H1 (cell line): Measurements from ENCODE around the gene TAGLN2. TPM values are rescaled to one million over a fixed set of nuclear protein-coding genes. Genes with fewer than 3 reads are reported as not detected.

Experiments used
- CHD7 ChIP-seq: fragments of 300-600 bp; sonication (generic); IDR thresholded peaks from 2 replicates; pipeline ENCODE4 v1.7.1; 2012; ENCODE audit warnings: low read length, moderate library complexity, mild to moderate bottlenecking, inconsistent platforms; ENCODE audit not compliant: insufficient replicate concordance
- KDM1A ChIP-seq: fragments of 200-600, 300-600 bp; sonication (generic); IDR thresholded peaks from 2 replicates; pipeline ENCODE4 v1.7.1; 2016; ENCODE audit warnings: mild to moderate bottlenecking, low read length, borderline replicate concordance
- TAF7 ChIP-seq: optimal IDR thresholded peaks from 2 replicates; pipeline ENCODE3; 2011; ENCODE audit warnings: low read depth, mild to moderate bottlenecking, inconsistent platforms, low read length, moderate library complexity, borderline replicate concordance
- TBP ChIP-seq: IDR thresholded peaks from 2 replicates; pipeline ENCODE4 v1.6.1; 2011; ENCODE audit warnings: low read depth, low read length, improper control_type of control experiment
- polyA plus RNA-seq, 7 experiments: library from polyadenylated mRNA; depleted of rRNA in 3 of 7; stranded (reverse) in 5 of 7; unstranded in 2 of 7; fragments of >200 nt in 5 of 7; fragments of 200-250 nt in 2 of 7; gene quantifications; 1 replicate in 5 of 7; 2 replicates in 1 of 7; 4 replicates in 1 of 7; pipeline versions ENCODE4 v1.2.1 to v1.2.3, GENCODE V29; 2011 to 2013; ENCODE audit warnings: missing spikeins in 2 of 7, mixed read lengths in 2 of 7
- total RNA-seq: library from RNA; stranded (reverse); fragmentation: NEBNext Ultra II Directional; extraction: Animal tissue kit (Norgen Biotek cat#: 25700); gene quantifications from 2 replicates; pipeline ENCODE4 v1.2.1, GENCODE V29; 2021

TAGLN2 gene
- total and polyA plus RNA-seq, 2 of the 8 experiments (the other 6 are each of a cell fraction or from before 2014, with no cell fraction given): 93.0 to 114 TPM

- TF ChIP-seq CHD7 (no peak), KDM1A (no peak), TAF7 (no peak), TBP (no peak)
These were observed 23.8 kb upstream of the TAGLN2 start (continued) for GRCh38 chr1:159949123-159949522.
